ACC112 (cell line): ENCODE results near the gene RHOT2.

ENCODE experiments used
- H2AFZ ChIP-seq: fragments of 200-600 bp; sonication (generic); one replicate; pipeline ENCODE4 v1.6.0; 2017; ENCODE audit warnings: antibody characterized with exemption, low read length; ENCODE audit not compliant: unreplicated experiment
- H3K27ac ChIP-seq: fragments of 200-600 bp; sonication (generic); 2 replicates; pipeline ENCODE4 v1.5.1; 2014; ENCODE audit warnings: low read depth, mild to moderate bottlenecking, antibody characterized with exemption, low read length, moderate library complexity
- H3K27me3 ChIP-seq: fragments of 200-600 bp; sonication (generic); 2 replicates; pipeline ENCODE4 v1.6.1; 2014; ENCODE audit warnings: mild to moderate bottlenecking, antibody characterized with exemption, low read length, moderate library complexity, mixed read lengths; ENCODE audit not compliant: insufficient read depth
- H3K36me3 ChIP-seq: fragments of 200-600 bp; sonication (generic); 2 replicates; pipeline ENCODE4 v1.6.1; 2016; ENCODE audit warnings: mild to moderate bottlenecking, antibody characterized with exemption, low read length, moderate library complexity, mixed read lengths; ENCODE audit not compliant: insufficient read depth
- H3K4me1 ChIP-seq: fragments of 200-600 bp; sonication (generic); one replicate; pipeline ENCODE4 v1.6.1; 2016; ENCODE audit warnings: low read length, mixed read lengths; ENCODE audit not compliant: insufficient read depth, unreplicated experiment, control insufficient read depth
- H3K4me3 ChIP-seq: fragments of 200-600 bp; sonication (generic); 2 replicates; pipeline ENCODE4 v1.5.1; 2014; ENCODE audit warnings: mild to moderate bottlenecking, low read depth, low read length
- H3K79me2 ChIP-seq: fragments of 200-600 bp; sonication (generic); one replicate; pipeline ENCODE4 v1.6.0; 2016; ENCODE audit warnings: low read length; ENCODE audit not compliant: control insufficient read depth, unreplicated experiment, insufficient read depth

RHOT2 gene

GRCh38 chr16:678858-679813 lies 11.2 kb downstream of the RHOT2 start:
- Histone ChIP-seq H2AFZ (peak overlapping the region; percentile 87), H3K4me3 (peak overlapping the region; percentile 83), H3K4me1 (peaks cover 24% of the 10 kb centered on the region), H3K27ac (peak overlapping the region; percentile 31; the same call in 1 of the 2 replicates), H3K27me3 (no peaks in the 10 kb centered on the region), H3K79me2 (peaks cover 38% of the 10 kb centered on the region), H3K36me3 (peaks cover 16% of the 10 kb centered on the region; the same call in 1 of the 2 replicates)

- peak within 1 kb of the TSS; percentile 92 for H3K4me3 ChIP-seq
- H2AFZ ChIP-seq = peak within 1 kb of the TSS; percentile 87
- H3K36me3 ChIP-seq = peaks cover 17% of the 10 kb centered on the region; the same call in 1 of the 2 replicates
- H3K27me3 ChIP-seq = no peaks in the 10 kb centered on the region
- peaks cover 24% of the 10 kb centered on the region for H3K4me1 ChIP-seq
- peak within 1 kb of the TSS; percentile 76 for H3K27ac ChIP-seq
- H3K79me2 ChIP-seq = peaks cover 38% of the 10 kb centered on the region
Observed at GRCh38 chr16:679814-680624, 12.1 kb downstream of the RHOT2 start, which contains the start of gene STUB1. STUB1 (plus strand) TSS chr16:680410; CDS start chr16:680526, 116 bp downstream.

GRCh38 chr16:680625-680945 lies 12.7 kb downstream of the RHOT2 start:
- H3K4me3 ChIP-seq = peak overlapping the region; percentile 92
- peak overlapping the region; percentile 29 for H2AFZ ChIP-seq
- peak overlapping the region; percentile 76 for H3K27ac ChIP-seq
- peaks cover 24% of the 10 kb centered on the region for H3K4me1 ChIP-seq
- H3K79me2 ChIP-seq = peaks cover 41% of the 10 kb centered on the region
- no peaks in the 10 kb centered on the region for H3K27me3 ChIP-seq
- peaks cover 23% of the 10 kb centered on the region; the same call in 1 of the 2 replicates for H3K36me3 ChIP-seq

GRCh38 chr16:680967-681745 lies 13.2 kb downstream of the RHOT2 start:
- Histone ChIP-seq H3K36me3 (peaks cover 25% of the 10 kb centered on the region; the same call in 1 of the 2 replicates), H3K4me3 (peak overlapping the region; percentile 92), H3K79me2 (peaks cover 42% of the 10 kb centered on the region), H3K27me3 (no peaks in the 10 kb centered on the region), H3K4me1 (peaks cover 24% of the 10 kb centered on the region), H3K27ac (peak overlapping the region; percentile 76), H2AFZ (peak overlapping the region; percentile 29)

- Histone ChIP-seq H3K4me1 (peaks cover 24% of the 10 kb centered on the region), H3K79me2 (peaks cover 42% of the 10 kb centered on the region), H3K27me3 (no peaks in the 10 kb centered on the region), H3K27ac (no peak overlapping the region), H2AFZ (no peak overlapping the region), H3K36me3 (peaks cover 25% of the 10 kb centered on the region; the same call in 1 of the 2 replicates), H3K4me3 (peak overlapping the region; percentile 92)
Observed at GRCh38 chr16:681746-682427, 14.0 kb downstream of the RHOT2 start.

- no peaks in the 10 kb centered on the region for H3K27me3 ChIP-seq
- no peak overlapping the region for H3K27ac ChIP-seq
- peak overlapping the region; percentile 92 for H3K4me3 ChIP-seq
Observed at GRCh38 chr16:682493-683395, 14.8 kb downstream of the RHOT2 start.

GRCh38 chr16:683396-684070 lies 15.6 kb downstream of the RHOT2 start:
- H3K79me2 ChIP-seq = peaks cover 43% of the 10 kb centered on the region
- H3K4me3 ChIP-seq = peak overlapping the region; percentile 92
- no peaks in the 10 kb centered on the region for H3K27me3 ChIP-seq
- no peak overlapping the region for H2AFZ ChIP-seq
- peak overlapping the region; percentile 58 for H3K27ac ChIP-seq
- peaks cover 24% of the 10 kb centered on the region for H3K4me1 ChIP-seq
- H3K36me3 ChIP-seq = peaks cover 25% of the 10 kb centered on the region; the same call in 1 of the 2 replicates

More at GRCh38 chr16:682493-683395, 14.8 kb downstream of the RHOT2 start:
- H3K36me3 ChIP-seq = peaks cover 25% of the 10 kb centered on the region; the same call in 1 of the 2 replicates
- H3K79me2 ChIP-seq = peaks cover 43% of the 10 kb centered on the region
- H3K4me1 ChIP-seq = peaks cover 24% of the 10 kb centered on the region
- H2AFZ ChIP-seq = no peak overlapping the region

GRCh38 chr16:684071-684794 lies 16.3 kb downstream of the RHOT2 start, which contains the start of gene JMJD8:
JMJD8 (minus strand) TSS chr16:684334; CDS start chr16:684319, 15 bp downstream.
- peaks cover 49% of the 10 kb centered on the region for H3K79me2 ChIP-seq
- peaks cover 25% of the 10 kb centered on the region; the same call in 1 of the 2 replicates for H3K36me3 ChIP-seq
- peak within 1 kb of the TSS; percentile 58 for H3K27ac ChIP-seq
- peak within 1 kb of the TSS; percentile 92 for H3K4me3 ChIP-seq
- peaks cover 24% of the 10 kb centered on the region for H3K4me1 ChIP-seq
- peak within 1 kb of the TSS; percentile 25 for H2AFZ ChIP-seq
- H3K27me3 ChIP-seq = no peaks in the 10 kb centered on the region
